Measurements from ENCODE around the gene AKR1C2.

- TF ChIP-seq CTCF (IDR thresholded peaks at IDR 0.05) (no peak), POLR2A (IDR thresholded peaks at IDR 0.05) (no peak)
Observed at GRCh38 chr10:5041471-5042023, 37.9 kb upstream of the AKR1C2 start.

All from adrenal gland (tissue), 5 donors.